ENCODE results near the gene CD302. TPM values are rescaled to one million over a fixed set of nuclear protein-coding genes. Genes with fewer than 3 reads are reported as not detected.
"Not testable (repeated sequence)": the region's sequence is repeated elsewhere in the genome, so short reads cannot be mapped to it uniquely, and the experiment has no call there.

Gene CD302
- total RNA-seq, 3 donors from 2014 or later: 9.4 to 27.1 (median 16.0) TPM

- Histone ChIP-seq H3K4me1 (ENCODE audit: low read depth) (peaks cover 6% of the 10 kb centered on the region), H3K4me3 (no peak overlapping the region), H3K9me3 (no peaks in the 10 kb centered on the region), H3K36me3 (ENCODE audit: low read depth) (no peaks in the 10 kb centered on the region)
- no peak for TF ChIP-seq CTCF (IDR thresholded peaks at IDR 0.05)
- DNase-seq (no peak), ATAC-seq (no peak)
- intact Hi-C loops (cut with DNase I, micrococcal nuclease): no loop called here
These were observed 12.8 kb downstream of the CD302 start for GRCh38 chr2:159785195-159785594.

GRCh38 chr2:159784744-159785143 is 13.3 kb downstream of the CD302 start:
- H3K4me3 ChIP-seq; H3K9me3 ChIP-seq; ATAC-seq; DNase-seq; H3K36me3 ChIP-seq (ENCODE audit: low read depth); H3K4me1 ChIP-seq (ENCODE audit: low read depth); intact Hi-C loops (cut with DNase I, micrococcal nuclease): not testable (repeated sequence)

GRCh38 chr2:159783556-159783955 is 14.5 kb downstream of the CD302 start:
- peaks cover 6% of the 10 kb centered on the region for H3K4me1 ChIP-seq (ENCODE audit: low read depth)
- DNase-seq: no peak

GRCh38 chr2:159776321-159776720 is 21.7 kb downstream of the CD302 start:
- DNase-seq (no peak), ATAC-seq (no peak)
- Histone ChIP-seq H3K4me1 (ENCODE audit: low read depth) (no peaks in the 10 kb centered on the region), H3K36me3 (ENCODE audit: low read depth) (no peaks in the 10 kb centered on the region), H3K4me3 (no peak overlapping the region), H3K9me3 (no peaks in the 10 kb centered on the region)
- no peak for TF ChIP-seq CTCF (IDR thresholded peaks at IDR 0.05)
- intact Hi-C loops (cut with DNase I, micrococcal nuclease): no loop called here

More at GRCh38 chr2:159783556-159783955, 14.5 kb downstream of the CD302 start:
- intact Hi-C loops (cut with DNase I, micrococcal nuclease): no loop called here
- Histone ChIP-seq H3K9me3 (no peaks in the 10 kb centered on the region), H3K4me3 (no peak overlapping the region), H3K36me3 (ENCODE audit: low read depth) (no peaks in the 10 kb centered on the region)
- ATAC-seq: no peak
- TF ChIP-seq CTCF (IDR thresholded peaks at IDR 0.05): no peak

- ATAC-seq: no peak
- Histone ChIP-seq H3K36me3 (ENCODE audit: low read depth) (no peaks in the 10 kb centered on the region), H3K4me1 (ENCODE audit: low read depth) (no peaks in the 10 kb centered on the region), H3K4me3 (no peak overlapping the region), H3K9me3 (no peaks in the 10 kb centered on the region)
- DNase-seq: no peak
- intact Hi-C loops (cut with DNase I, micrococcal nuclease): no loop called here
- no peak for TF ChIP-seq CTCF (IDR thresholded peaks at IDR 0.05)
These were observed 23.0 kb downstream of the CD302 start for GRCh38 chr2:159775021-159775420.

GRCh38 chr2:159774370-159774990 is 23.5 kb downstream of the CD302 start:
- Histone ChIP-seq H3K36me3 (ENCODE audit: low read depth) (peaks cover 3% of the 10 kb centered on the region), H3K4me1 (ENCODE audit: low read depth) (no peaks in the 10 kb centered on the region), H3K9me3 (no peaks in the 10 kb centered on the region), H3K4me3 (no peak overlapping the region)
- intact Hi-C loops (cut with DNase I, micrococcal nuclease): no loop called here
- ATAC-seq: no peak
- no peak for TF ChIP-seq CTCF (IDR thresholded peaks at IDR 0.05)
- no peak for DNase-seq

Measured in mucosa of descending colon (tissue), 3 donors.